ENCODE results near the gene SYT7. TPM values are rescaled to one million over a fixed set of nuclear protein-coding genes. Genes with fewer than 3 reads are reported as not detected.

The SYT7 gene
- total and polyA plus RNA-seq, 2 of the 8 experiments (the other 6 are each of a cell fraction or from before 2014, with no cell fraction given), result 9.6 to 10.5 TPM

- H3K56ac ChIP-seq (replicated peaks; ENCODE audit: insufficient read length, low read depth, low read length), result no peak overlapping the region
- H3K4me1 ChIP-seq (replicated peaks in 1 of 4; ENCODE audit: control insufficient read depth in 3 of 4, insufficient read depth in 4 of 4, low read length in 3 of 4), result peaks cover 0 to 14% (median 5%) of the 10 kb centered on the region in 4 experiments; a peak in 5 of 7 replicates
- no peak overlapping the region for H2BK5ac ChIP-seq (ENCODE audit: low read depth, low read length)
- H4K20me1 ChIP-seq (replicated peaks in 1 of 2; ENCODE audit: control insufficient read depth in 1 of 2, insufficient read depth in 2 of 2, low read length in 2 of 2), result peaks cover 7 to 30% of the 10 kb centered on the region in 2 experiments
- H3K4me3 ChIP-seq (ENCODE audit: extremely low read depth in 1 of 4, insufficient read depth in 2 of 4, low read depth in 3 of 4, low read length in 4 of 4), result no peak overlapping the region
- ChIA-PET POLR2A (ENCODE audit: partially characterized antibody) (interaction anchor here (0.6 to 1.2 kb wide), 2 partner anchors 11 to 143 kb away, joined by 3 to 4 read pairs; no protein-coding TSS in a partner anchor), CTCF (ENCODE audit: partially characterized antibody) (interaction anchor here (1.1 to 13.8 kb wide), 13 partner anchors 11 to 334 kb away, joined by 3 to 330 read pairs (median 37); a partner anchor contains a TSS)
- H4K91ac ChIP-seq (replicated peaks; ENCODE audit: insufficient read length, low read length), result no peak overlapping the region
- no peaks in the 10 kb centered on the region for H3K36me3 ChIP-seq (ENCODE audit: control insufficient read depth in 2 of 4, insufficient read depth in 4 of 4, low read length in 3 of 4)
- no peak overlapping the region for H3K14ac ChIP-seq (ENCODE audit: insufficient read length)
- no peak overlapping the region for H3K4ac ChIP-seq (replicated peaks; ENCODE audit: insufficient read length, low read depth, low read length)
- no peak for DNase-seq (ENCODE audit: low read depth in 1 of 2, low spot score in 2 of 2)
- no peak overlapping the region for H2BK15ac ChIP-seq (ENCODE audit: low read length)
- WGBS, 2 experiments (ENCODE audit: extremely low coverage in 1 of 2, insufficient coverage in 1 of 2, insufficient read length in 1 of 2, insufficient replicate concordance in 2 of 2, low coverage in 1 of 2, low lambda C conversion rate in 2 of 2, missing lambda C conversion rate in 1 of 2), result 61% methylated on average over 8 of the region's 8 CpGs; no CpG with 5 or more reads in 1 of the 2 experiments
- no peak overlapping the region for H2AFZ ChIP-seq (ENCODE audit: low read length)
- H3K4me2 ChIP-seq (ENCODE audit: insufficient read depth in 1 of 2, low read depth in 2 of 2, low read length in 2 of 2), result no peak overlapping the region
- H3K23ac ChIP-seq (ENCODE audit: insufficient read length), result no peak overlapping the region
- H3K18ac ChIP-seq (ENCODE audit: extremely low read depth, low read length), result no peak overlapping the region
- H4K5ac ChIP-seq (ENCODE audit: insufficient read length, low read depth, low read length), result no peak overlapping the region
- H2BK20ac ChIP-seq (ENCODE audit: low read length), result no peak overlapping the region
- H2BK120ac ChIP-seq (replicated peaks; ENCODE audit: low read depth, low read length), result no peak overlapping the region
- H2AK5ac ChIP-seq (ENCODE audit: low read depth, low read length), result no peak overlapping the region
- no peak overlapping the region for H3K27ac ChIP-seq (ENCODE audit: low read depth, low read length)
- H3K23me2 ChIP-seq (ENCODE audit: low read depth, low read length), result peaks cover 4% of the 10 kb centered on the region
- no peak overlapping the region for H4K8ac ChIP-seq (ENCODE audit: extremely low read depth, insufficient read depth, low read length)
- H3K79me1 ChIP-seq (ENCODE audit: low read depth, low read length), result peaks cover 3% of the 10 kb centered on the region
- no peak for FAIRE-seq
- no peaks in the 10 kb centered on the region for H3K79me2 ChIP-seq (ENCODE audit: control insufficient read depth in 1 of 2, insufficient read depth in 2 of 2, low read length in 2 of 2)
- peaks cover 0 to 10% (median 4%) of the 10 kb centered on the region in 4 experiments; a peak in 3 of 7 replicates for H3K27me3 ChIP-seq (replicated peaks in 1 of 4; ENCODE audit: control insufficient read depth in 3 of 4, extremely low read depth in 1 of 4, insufficient read depth in 3 of 4, low read length in 3 of 4)
- no peak overlapping the region for H3K9ac ChIP-seq (replicated peaks in 1 of 4; ENCODE audit: extremely low read depth in 1 of 4, low read depth in 3 of 4, low read length in 3 of 4)
- no peak overlapping the region for H2BK12ac ChIP-seq (ENCODE audit: low read depth, low read length)
- H3K9me3 ChIP-seq (ENCODE audit: insufficient read depth in 2 of 2, low read depth in 1 of 2, low read length in 1 of 2), result no peaks in the 10 kb centered on the region
- TF ChIP-seq SP1 (IDR thresholded peaks at IDR 0.05; ENCODE audit: low read depth, low read length) (no peak), SIN3A (conservative IDR thresholded peaks at IDR 0.05 in 1 of 2, IDR thresholded peaks at IDR 0.05 in 1 of 2; ENCODE audit: low read depth in 1 of 2, low read length in 2 of 2) (no peak), MAX (IDR thresholded peaks at IDR 0.05) (no peak), EGR1 (IDR thresholded peaks at IDR 0.05; ENCODE audit: borderline replicate concordance, low read depth, low read length) (no peak), CEBPB (IDR thresholded peaks at IDR 0.05; ENCODE audit: low read depth, low read length) (no peak), CTBP2 (IDR thresholded peaks at IDR 0.05; ENCODE audit: borderline replicate concordance, insufficient read depth, insufficient read length, low read length) (no peak), BRCA1 (IDR thresholded peaks at IDR 0.05; ENCODE audit: low read depth, low read length) (no peak), RBBP5 (IDR thresholded peaks at IDR 0.05; ENCODE audit: borderline replicate concordance, low read depth, low read length) (no peak), SUZ12 (IDR thresholded peaks at IDR 0.05; ENCODE audit: low read length) (no peak), TBP (IDR thresholded peaks at IDR 0.05; ENCODE audit: low read depth, low read length) (no peak), KDM4A (IDR thresholded peaks at IDR 0.05; ENCODE audit: low read depth, low read length, severe bottlenecking) (no peak)
Measured at GRCh38 chr11:61564936-61565696, 15.8 kb downstream of the SYT7 start.

All from H1 (cell line).